ENCODE measurements around the gene HS1BP3. TPM values are rescaled to one million over a fixed set of nuclear protein-coding genes. Genes with fewer than 3 reads are reported as not detected.

Gene HS1BP3
- total and polyA plus RNA-seq, 2 of the 13 experiments (the other 11 are each of a cell fraction or from before 2014, with no cell fraction given) = 15.2 to 22.0 TPM

- TF ChIP-seq ZNF772 (CRISPR knock-in tag; IDR thresholded peaks at IDR 0.05) = peak; percentile 75
- peak; percentile 92 for TF ChIP-seq RAD21 (CRISPR knock-in tag; IDR thresholded peaks at IDR 0.05)
- no peak for TF ChIP-seq IRX3 (CRISPR knock-in tag; IDR thresholded peaks at IDR 0.05; ENCODE audit: borderline replicate concordance, low read depth)
- no peak for TF ChIP-seq CENPBD1 (CRISPR knock-in tag; IDR thresholded peaks at IDR 0.05; ENCODE audit: borderline replicate concordance, low read depth)
- no peak for TF ChIP-seq ATRX (CRISPR knock-in tag; IDR thresholded peaks at IDR 0.05; ENCODE audit: borderline replicate concordance)
- no peak for TF ChIP-seq FOXM1 (CRISPR knock-in tag; IDR thresholded peaks at IDR 0.05)
- no peak for TF ChIP-seq TP53 (CRISPR knock-in tag; conservative IDR thresholded peaks at IDR 0.05)
- TF ChIP-seq SP1 (IDR thresholded peaks at IDR 0.05) = no peak
- TF ChIP-seq SP1 (CRISPR knock-in tag; IDR thresholded peaks at IDR 0.05) = no peak
- peak; percentile 66 for TF ChIP-seq ZNF441 (CRISPR knock-in tag; IDR thresholded peaks at IDR 0.05; ENCODE audit: borderline replicate concordance)
- peak; percentile 92; the same call in 1 of the 2 replicates for TF ChIP-seq HIC2 (CRISPR knock-in tag; IDR thresholded peaks at IDR 0.05; ENCODE audit: low read depth)
- TF ChIP-seq ZBTB26 (CRISPR knock-in tag; IDR thresholded peaks at IDR 0.05; ENCODE audit: borderline replicate concordance) = no peak; the same call in 1 of the 2 replicates
- no peak for TF ChIP-seq ZNF737 (CRISPR knock-in tag; IDR thresholded peaks at IDR 0.05; ENCODE audit: borderline replicate concordance)
- TF ChIP-seq FOXJ3 (CRISPR knock-in tag; IDR thresholded peaks at IDR 0.05; ENCODE audit: borderline replicate concordance) = 0 out of 2 replicates have a peak, but pooled peaks have one; percentile 32
- TF ChIP-seq ZNF580 (CRISPR knock-in tag; IDR thresholded peaks at IDR 0.05; ENCODE audit: borderline replicate concordance, low read depth) = peak; percentile 54; the same call in 1 of the 2 replicates
- TF ChIP-seq ZFAT (CRISPR knock-in tag; conservative IDR thresholded peaks at IDR 0.05) = no peak
- no peak for TF ChIP-seq ZNF746 (CRISPR knock-in tag; IDR thresholded peaks at IDR 0.05)
- peak; percentile 85 for TF ChIP-seq ZFP37 (CRISPR knock-in tag; IDR thresholded peaks at IDR 0.05; ENCODE audit: borderline replicate concordance)
- 0 out of 2 replicates have a peak, but pooled peaks have one; percentile 63 for TF ChIP-seq ZNF160 (CRISPR knock-in tag; IDR thresholded peaks at IDR 0.05)
- TF ChIP-seq FOSL1 (CRISPR knock-in tag; IDR thresholded peaks at IDR 0.05; ENCODE audit: borderline replicate concordance) = no peak
- no peak for TF ChIP-seq NAIF1 (CRISPR knock-in tag; IDR thresholded peaks at IDR 0.05; ENCODE audit: borderline replicate concordance)
- TF ChIP-seq MZF1 (CRISPR knock-in tag; IDR thresholded peaks at IDR 0.05; ENCODE audit: borderline replicate concordance) = no peak
- TF ChIP-seq HNF4G (IDR thresholded peaks at IDR 0.05; ENCODE audit: borderline replicate concordance, low read depth, low read length) = no peak
- TF ChIP-seq HNF4G (CRISPR knock-in tag; IDR thresholded peaks at IDR 0.05; ENCODE audit: borderline replicate concordance, low read depth) = no peak
- TF ChIP-seq CREB1 (IDR thresholded peaks at IDR 0.05) = peak; percentile 70
- TF ChIP-seq CREB1 (CRISPR knock-in tag; IDR thresholded peaks at IDR 0.05) = no peak; the same call in 1 of the 2 replicates
- no peak for TF ChIP-seq RORA (CRISPR knock-in tag; IDR thresholded peaks at IDR 0.05)
Observed at GRCh38 chr2:20617892-20618467, 32.9 kb downstream of the HS1BP3 start (continued).

Data from HepG2 (cell line).